GM12872 (cell line): ENCODE measurements around the gene DBT.

ENCODE experiments used
- CTCF ChIP-seq: IDR thresholded peaks from 3 replicates; pipeline ENCODE4 v1.5.1; 2011; ENCODE audit warnings: low read depth, mild to moderate bottlenecking, low read length, moderate library complexity; ENCODE audit not compliant: insufficient read depth

Gene DBT

GRCh38 chr1:100279954-100280682 is 30.5 kb upstream of the DBT start:
- TF ChIP-seq CTCF, result no peak

GRCh38 chr1:100279358-100279923 is 29.8 kb upstream of the DBT start:
- TF ChIP-seq CTCF, result no peak

GRCh38 chr1:100277866-100278265 is 28.2 kb upstream of the DBT start:
- TF ChIP-seq CTCF, result no peak

GRCh38 chr1:100268202-100268601 is 18.6 kb upstream of the DBT start:
- no peak for TF ChIP-seq CTCF

GRCh38 chr1:100267284-100267683 is 17.6 kb upstream of the DBT start:
- 0 out of 3 replicates have a peak, but pooled peaks have one; percentile 3 for TF ChIP-seq CTCF

GRCh38 chr1:100266741-100267140 is 17.1 kb upstream of the DBT start:
- TF ChIP-seq CTCF, result no peak

GRCh38 chr1:100265931-100266740 is 16.5 kb upstream of the DBT start, which contains the start of gene RTCA:
Gene RTCA, plus strand, starts transcription at chr1:100266216. Its CDS starts 160 bp downstream, at chr1:100266376.
- no peak for TF ChIP-seq CTCF
